Natural killer cell (primary cell): ENCODE measurements around the gene FAM219A. TPM values are rescaled to one million over a fixed set of nuclear protein-coding genes. Genes with fewer than 3 reads are reported as not detected.

Source experiments
- ATAC-seq, 3 donors: fragments of 150-1000 bp in 2 of 3; fragments of 200-7000 bp in 1 of 3; cut with Tn5 transposase; 1 replicate in 1 of 3; 2 replicates in 2 of 3; pipeline ENCODE4 v1.10.0; 2021; ENCODE audit warnings: mild to moderate bottlenecking in 2 of 3, moderate library complexity in 2 of 3
- DNase-seq, 2 donors: peaks; one replicate each; pipeline versions ENCODE4 v3.0.0 to v3.0.0-alpha.2; 2013 to 2021; ENCODE audit warnings: mixed read lengths in 1 of 2
- H3K27ac ChIP-seq: one replicate; pipeline ENCODE4 v1.5.1; 2013; ENCODE audit warnings: mild to moderate bottlenecking, low read length
- H3K27me3 ChIP-seq: one replicate; pipeline ENCODE4 v1.6.1; 2013; ENCODE audit warnings: low read length; ENCODE audit not compliant: control insufficient read depth, insufficient read depth
- H3K36me3 ChIP-seq: one replicate; pipeline ENCODE4 v1.6.1; 2013; ENCODE audit warnings: low read length; ENCODE audit not compliant: control insufficient read depth, insufficient read depth
- H3K4me1 ChIP-seq: one replicate; pipeline ENCODE4 v1.6.1; 2013; ENCODE audit warnings: low read length; ENCODE audit not compliant: control insufficient read depth, insufficient read depth
- H3K4me3 ChIP-seq: one replicate; pipeline ENCODE4 v1.5.1; 2013; ENCODE audit warnings: low read length
- H3K9me3 ChIP-seq: one replicate; pipeline ENCODE4 v1.6.1; 2013; ENCODE audit warnings: low read length; ENCODE audit not compliant: control insufficient read depth, insufficient read depth
- H3K27ac Mint-ChIP-seq, 2 donors: one replicate each; pipeline ENCODE4 v1.8.0; 2022; ENCODE audit warnings: mild to moderate bottlenecking in 2 of 2, mixed read lengths in 2 of 2, moderate library complexity in 1 of 2
- H3K27me3 Mint-ChIP-seq, 2 donors: one replicate each; pipeline ENCODE4 v1.8.0; 2022; ENCODE audit warnings: low read depth in 2 of 2, mixed read lengths in 2 of 2
- H3K36me3 Mint-ChIP-seq: one replicate; pipeline ENCODE4 v1.8.0; 2022; ENCODE audit warnings: mixed read lengths
- H3K4me1 Mint-ChIP-seq, 2 donors: one replicate each; pipeline ENCODE4 v1.8.0; 2022; ENCODE audit warnings: mixed read lengths in 2 of 2
- H3K4me3 Mint-ChIP-seq: one replicate; pipeline ENCODE4 v1.8.0; 2022; ENCODE audit warnings: mild to moderate bottlenecking, moderate library complexity, mixed read lengths
- H3K9me3 Mint-ChIP-seq, 2 donors: one replicate each; pipeline ENCODE4 v1.8.0; 2022; ENCODE audit warnings: mixed read lengths in 2 of 2
- CTCF ChIP-seq: fragments of 200-600 bp; IDR thresholded peaks from one replicate; pipeline ENCODE4 v1.8.0; 2022; ENCODE audit warnings: antibody characterized with exemption
- WGBS: methylation state at CpG from one replicate; pipeline ENCODE4 v1.1.7; 2013; ENCODE audit warnings: missing lambda C conversion rate; ENCODE audit not compliant: insufficient coverage; 5-methylcytosine and 5-hydroxymethylcytosine counted together
- intact Hi-C: fragments of 100-400 bp; cut with micrococcal nuclease; formaldehyde crosslinking; loops from one replicate; pipeline ENCODE4 v1.14.2; 2022
- total RNA-seq, 4 donors: library from RNA; stranded (reverse); fragments of 120-200 nt in 1 of 4; gene quantifications; one replicate each; pipeline versions ENCODE4 v1.2.3 to v1.2.4, GENCODE V29; 2013 to 2022

FAM219A gene
- total RNA-seq, 3 donors from 2014 or later (not counting 1 experiment from before 2014, with no cell fraction given), result 18.9 to 20.6 (median 19.2) TPM

- intact Hi-C loops, result no loop called here
- no peak overlapping the region for H3K4me3 ChIP-seq
- WGBS, result 94% methylated on average over 40 of the region's 40 CpGs
- no peak overlapping the region for H3K27ac ChIP-seq
- H3K9me3 ChIP-seq, result no peaks in the 10 kb centered on the region
- no peak for TF ChIP-seq CTCF
- no peaks in the 10 kb centered on the region for H3K9me3 Mint-ChIP-seq
- H3K4me1 Mint-ChIP-seq, result no peaks in the 10 kb centered on the region
- no peaks in the 10 kb centered on the region for H3K36me3 Mint-ChIP-seq
- H3K27me3 ChIP-seq, result no peaks in the 10 kb centered on the region
- no peaks in the 10 kb centered on the region for H3K27me3 Mint-ChIP-seq
- no peak for ATAC-seq
- no peak overlapping the region for H3K27ac Mint-ChIP-seq
- DNase-seq, result no peak
- peaks cover 20% of the 10 kb centered on the region for H3K36me3 ChIP-seq
- H3K4me3 Mint-ChIP-seq, result no peak overlapping the region
- no peaks in the 10 kb centered on the region for H3K4me1 ChIP-seq
Observed at GRCh38 chr9:34400686-34401602, 57.4 kb downstream of the FAM219A start.

GRCh38 chr9:34400275-34400674 lies 58.1 kb downstream of the FAM219A start:
- no peak for ATAC-seq
- Mint-ChIP-seq H3K4me1 (no peaks in the 10 kb centered on the region), H3K4me3 (no peak overlapping the region), H3K27me3 (no peaks in the 10 kb centered on the region), H3K27ac (no peak overlapping the region), H3K36me3 (no peaks in the 10 kb centered on the region), H3K9me3 (no peaks in the 10 kb centered on the region)
- intact Hi-C loops, result no loop called here
- Histone ChIP-seq H3K36me3 (peaks cover 20% of the 10 kb centered on the region), H3K27me3 (no peaks in the 10 kb centered on the region), H3K4me3 (no peak overlapping the region), H3K9me3 (no peaks in the 10 kb centered on the region), H3K27ac (no peak overlapping the region), H3K4me1 (no peaks in the 10 kb centered on the region)
- no peak for TF ChIP-seq CTCF
- 95% methylated on average over 12 of the region's 12 CpGs for WGBS
- no peak for DNase-seq

- Histone ChIP-seq H3K27ac (no peak overlapping the region), H3K27me3 (no peaks in the 10 kb centered on the region), H3K9me3 (no peaks in the 10 kb centered on the region), H3K36me3 (peaks cover 20% of the 10 kb centered on the region), H3K4me1 (no peaks in the 10 kb centered on the region), H3K4me3 (no peak overlapping the region)
- TF ChIP-seq CTCF, result no peak
- Mint-ChIP-seq H3K4me1 (no peaks in the 10 kb centered on the region), H3K9me3 (no peaks in the 10 kb centered on the region), H3K27me3 (no peaks in the 10 kb centered on the region), H3K36me3 (no peaks in the 10 kb centered on the region), H3K27ac (no peak overlapping the region), H3K4me3 (no peak overlapping the region)
- ATAC-seq, result no peak
- intact Hi-C loops, result no loop called here
- 92% methylated on average over 4 of the region's 4 CpGs for WGBS
- no peak for DNase-seq
Observed at GRCh38 chr9:34399729-34400128, 58.6 kb downstream of the FAM219A start.
